ENCODE results near the gene SPOCK1.

Gene SPOCK1

DNA sequence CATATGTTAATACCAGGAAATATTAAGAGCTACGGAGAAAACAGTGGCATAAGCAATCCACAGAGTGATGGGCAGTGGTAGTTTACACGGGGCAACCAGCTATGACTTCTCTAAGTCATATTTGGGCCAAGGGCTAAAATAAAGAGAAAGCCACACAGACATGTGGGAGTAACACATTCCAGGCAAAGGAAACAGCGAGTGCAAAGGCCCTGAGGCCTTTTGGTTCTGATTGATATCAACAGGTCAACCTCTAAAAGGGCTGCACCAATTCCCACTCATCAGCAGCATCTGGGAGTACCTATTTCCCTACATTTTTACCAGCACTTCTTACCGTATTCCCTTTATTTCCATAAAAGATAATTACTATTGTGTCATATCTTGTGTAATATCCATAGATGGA is 173.4 kb downstream of the SPOCK1 start:
- POLR2A ChIA-PET: no interaction called here
- TF ChIP-seq, protein P1, sequence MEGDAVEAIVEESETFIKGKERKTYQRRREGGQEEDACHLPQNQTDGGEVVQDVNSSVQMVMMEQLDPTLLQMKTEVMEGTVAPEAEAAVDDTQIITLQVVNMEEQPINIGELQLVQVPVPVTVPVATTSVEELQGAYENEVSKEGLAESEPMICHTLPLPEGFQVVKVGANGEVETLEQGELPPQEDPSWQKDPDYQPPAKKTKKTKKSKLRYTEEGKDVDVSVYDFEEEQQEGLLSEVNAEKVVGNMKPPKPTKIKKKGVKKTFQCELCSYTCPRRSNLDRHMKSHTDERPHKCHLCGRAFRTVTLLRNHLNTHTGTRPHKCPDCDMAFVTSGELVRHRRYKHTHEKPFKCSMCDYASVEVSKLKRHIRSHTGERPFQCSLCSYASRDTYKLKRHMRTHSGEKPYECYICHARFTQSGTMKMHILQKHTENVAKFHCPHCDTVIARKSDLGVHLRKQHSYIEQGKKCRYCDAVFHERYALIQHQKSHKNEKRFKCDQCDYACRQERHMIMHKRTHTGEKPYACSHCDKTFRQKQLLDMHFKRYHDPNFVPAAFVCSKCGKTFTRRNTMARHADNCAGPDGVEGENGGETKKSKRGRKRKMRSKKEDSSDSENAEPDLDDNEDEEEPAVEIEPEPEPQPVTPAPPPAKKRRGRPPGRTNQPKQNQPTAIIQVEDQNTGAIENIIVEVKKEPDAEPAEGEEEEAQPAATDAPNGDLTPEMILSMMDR (IDR thresholded peaks at IDR 0.05; ENCODE audit: insufficient read depth, low read length, missing control alignments): no peak
- no peak for DNase-seq (ENCODE audit: low read depth, low spot score)
- CTCF ChIA-PET: interaction anchor here (0.8 to 5.0 kb wide), 7 partner anchors 10 to 524 kb away, joined by 3 to 43 read pairs (median 4); partner anchors contain the start of gene SPOCK1
- H3K4me3 ChIP-seq (ENCODE audit: low read depth, low read length): no peak overlapping the region

DNA sequence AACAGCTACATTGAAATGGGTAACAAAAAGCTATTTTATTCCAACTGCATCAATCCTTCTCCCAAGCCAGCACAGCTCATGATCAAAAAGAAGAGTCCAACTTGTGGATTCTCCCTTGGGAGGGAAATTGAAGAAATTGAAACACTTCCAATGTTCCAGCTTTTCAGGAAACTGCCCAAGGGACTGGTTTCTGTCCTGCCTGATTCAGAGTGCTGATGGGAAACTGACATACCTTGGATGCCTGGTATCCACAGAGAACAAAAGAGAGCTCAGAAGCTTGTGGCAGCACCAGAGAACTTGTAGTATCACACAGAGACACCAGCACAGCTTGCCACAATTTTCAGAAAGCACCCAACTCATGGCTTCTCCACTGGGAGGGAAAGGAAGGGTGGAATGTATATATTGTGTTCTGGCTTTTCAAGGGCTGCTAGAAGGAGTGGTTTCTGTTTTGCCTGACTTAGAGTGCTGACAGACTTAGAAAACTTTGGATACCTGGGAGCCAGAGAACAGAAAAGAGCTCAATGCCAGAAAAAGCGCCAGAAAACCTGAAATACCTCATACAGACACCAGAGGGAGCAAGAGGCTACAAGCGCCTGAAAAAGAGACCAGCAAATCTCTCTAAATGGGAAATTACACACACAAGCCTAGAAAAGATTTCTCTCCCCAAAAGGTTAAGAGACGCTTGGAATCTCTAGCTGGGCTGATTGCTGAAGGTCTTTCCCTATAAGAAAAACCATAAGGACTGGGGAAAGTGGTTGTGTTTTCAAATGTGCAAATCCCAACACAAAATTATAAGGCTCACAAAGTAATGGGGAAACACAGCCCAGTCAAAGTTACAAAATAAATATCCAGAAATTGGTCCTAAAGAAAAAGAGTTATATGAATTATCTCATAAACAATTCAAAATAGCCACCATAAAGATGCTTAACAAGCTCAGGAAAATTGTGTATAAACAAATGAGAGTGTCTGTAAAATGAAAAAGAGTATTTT is 178.8 kb downstream of the SPOCK1 start:
- H3K4me3 ChIP-seq (ENCODE audit: low read depth, low read length): no peak overlapping the region
- ChIA-PET POLR2A (interaction anchor here (0.7 to 1.4 kb wide), 3 partner anchors 177 to 505 kb away, joined by 3 read pairs; no protein-coding TSS in a partner anchor), CTCF (interaction anchor here (0.6 to 10.5 kb wide), 84 partner anchors 8 to 528 kb away, joined by 3 to 170 read pairs (median 4); partner anchors contain the start of gene SPOCK1)
- TF ChIP-seq, protein P1 (IDR thresholded peaks at IDR 0.05; ENCODE audit: insufficient read depth, low read length, missing control alignments): peak; percentile 57
- DNase-seq (ENCODE audit: low read depth, low spot score): no peak

DNA sequence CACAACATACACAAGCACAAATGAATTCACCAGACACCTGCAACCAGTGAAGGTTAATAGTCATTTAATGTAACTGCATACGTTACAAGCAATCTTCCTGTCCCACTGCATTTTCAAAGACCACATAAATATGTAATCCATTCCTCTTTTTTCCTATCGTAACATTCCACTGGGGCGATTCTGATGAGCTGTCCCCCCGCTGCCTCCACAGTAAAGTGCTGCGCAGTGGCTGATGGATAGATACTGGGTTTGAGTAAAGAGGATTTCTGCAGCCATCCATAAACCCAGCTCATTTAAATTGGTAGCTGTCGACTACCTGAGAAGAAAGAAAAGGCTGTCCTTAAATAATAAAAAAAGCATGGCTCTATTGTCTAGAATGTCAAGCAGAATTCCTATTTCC is 181.1 kb downstream of the SPOCK1 start:
- H3K4me3 ChIP-seq (ENCODE audit: low read depth, low read length): no peak overlapping the region
- ChIA-PET POLR2A (no interaction called here), CTCF (interaction anchor here (0.9 to 10.5 kb wide), 7 partner anchors 13 to 286 kb away, joined by 3 to 170 read pairs (median 6); partner anchors contain the start of gene SPOCK1)
- DNase-seq (ENCODE audit: low read depth, low spot score): no peak
- TF ChIP-seq, protein P1 (IDR thresholded peaks at IDR 0.05; ENCODE audit: insufficient read depth, low read length, missing control alignments): no peak

DNA sequence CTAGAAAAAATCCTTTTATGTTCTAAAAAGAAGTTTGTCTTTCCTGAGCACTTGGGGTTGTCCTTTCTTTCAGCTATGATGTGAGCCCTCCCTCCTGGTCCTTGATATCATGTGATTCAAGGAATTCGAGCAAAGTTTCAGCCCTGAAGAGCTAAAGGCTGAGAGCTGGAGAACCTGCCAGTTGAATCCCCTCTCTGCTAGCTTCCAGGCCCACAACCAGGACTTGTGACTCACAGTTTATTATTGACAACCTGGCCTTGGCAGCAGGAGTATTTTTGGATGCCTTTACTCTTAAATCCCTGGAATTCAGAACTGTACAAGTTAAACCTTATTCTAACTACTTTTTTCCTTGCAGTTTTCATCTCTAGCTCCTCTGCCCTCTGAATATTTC is 182.8 kb downstream of the SPOCK1 start:
- ChIA-PET CTCF (interaction anchor here (0.9 to 10.5 kb wide), 8 partner anchors 9 to 288 kb away, joined by 3 to 170 read pairs (median 6); partner anchors contain the start of gene SPOCK1), POLR2A (no interaction called here)
- DNase-seq (ENCODE audit: low read depth, low spot score): no peak
- TF ChIP-seq, protein P1 (IDR thresholded peaks at IDR 0.05; ENCODE audit: insufficient read depth, low read length, missing control alignments): no peak
- no peak overlapping the region for H3K4me3 ChIP-seq (ENCODE audit: low read depth, low read length)

DNA sequence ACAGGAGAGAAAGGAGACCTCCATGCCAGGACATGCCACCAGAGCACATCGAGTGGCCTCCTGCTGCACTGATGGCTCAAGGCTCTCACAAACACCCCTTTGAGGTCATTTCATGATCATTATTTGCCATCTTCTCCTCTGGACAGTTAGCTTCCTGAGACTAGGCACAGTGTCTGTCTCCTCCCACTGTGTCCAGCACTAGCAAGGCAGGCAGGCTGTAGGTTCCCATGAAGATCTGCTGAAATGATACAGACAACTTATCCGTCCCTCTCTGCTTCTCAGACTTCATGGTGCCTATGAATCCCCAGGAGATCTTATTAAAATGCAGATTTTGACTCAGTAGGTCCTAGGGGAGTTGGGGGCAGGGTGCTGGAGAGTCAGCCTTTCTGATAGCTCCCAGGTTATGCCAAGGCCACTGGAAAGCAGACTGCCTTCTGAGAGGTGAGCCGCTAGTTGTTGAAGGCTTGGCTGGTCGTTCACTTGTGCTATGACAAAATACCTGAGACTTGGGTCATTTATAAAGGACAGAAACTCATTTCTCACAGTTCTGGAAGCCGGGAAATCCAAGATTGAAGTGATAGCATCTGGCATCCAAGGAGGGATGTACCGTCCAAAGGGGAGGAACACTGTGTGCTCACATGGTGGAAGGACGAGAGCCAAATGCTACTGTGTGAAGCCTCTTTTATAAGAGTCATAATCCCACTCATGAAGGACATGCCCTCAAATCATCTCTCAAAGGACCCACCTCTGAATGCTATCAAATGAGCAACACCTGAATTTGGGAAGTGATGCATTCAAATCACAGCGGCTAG is 183.4 kb downstream of the SPOCK1 start:
- CTCF ChIA-PET: interaction anchor here (0.9 to 10.5 kb wide), 7 partner anchors 9 to 289 kb away, joined by 3 to 170 read pairs (median 6); partner anchors contain the start of gene SPOCK1
- TF ChIP-seq, protein P1 (IDR thresholded peaks at IDR 0.05; ENCODE audit: insufficient read depth, low read length, missing control alignments): no peak
- POLR2A ChIA-PET: no interaction called here
- no peak overlapping the region for H3K4me3 ChIP-seq (ENCODE audit: low read depth, low read length)
- no peak for DNase-seq (ENCODE audit: low read depth, low spot score)
